Skeletal muscle cell (primary cell): Measurements from ENCODE around the gene EDC3.
"Not testable (repeated sequence)": the region's sequence is repeated elsewhere in the genome, so short reads cannot be mapped to it uniquely, and the experiment has no call there.

Source experiments
- DNase-seq: peaks from one replicate; pipeline ENCODE4 v3.0.0-alpha.2; 2010; ENCODE audit warnings: low read depth
- H3K4me3 ChIP-seq: 2 replicates; pipeline ENCODE4 v1.5.1; 2011; ENCODE audit warnings: low read depth, mild to moderate bottlenecking, control low read depth, low read length, moderate library complexity

EDC3 gene

DNA sequence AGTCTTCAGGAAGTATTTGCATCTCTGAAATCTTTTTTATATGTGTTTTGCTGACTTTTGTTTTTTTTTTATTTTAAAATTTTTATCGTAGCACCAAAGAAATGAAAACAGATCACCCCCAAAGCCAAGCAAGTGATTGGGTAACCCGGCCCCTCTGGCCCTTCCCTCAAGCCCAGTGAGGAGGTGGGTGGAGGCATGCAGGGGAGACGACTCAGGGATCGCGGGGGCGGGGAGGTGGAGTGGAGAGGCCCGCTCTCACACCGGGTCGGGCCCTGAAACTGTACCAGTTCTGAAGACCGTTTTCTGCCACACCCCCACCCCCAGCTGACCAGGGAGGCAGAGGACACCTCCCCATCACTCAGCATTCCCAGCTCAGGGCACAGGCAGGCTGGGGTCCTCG, 99.1 kb downstream of the EDC3 start:
- DNase-seq, H3K4me3 ChIP-seq: not testable (repeated sequence)

GRCh38 chr15:74595271-74595670, 100.6 kb downstream of the EDC3 start:
- no peak overlapping the region for H3K4me3 ChIP-seq
- no peak for DNase-seq

- no peak for DNase-seq
- no peak overlapping the region for H3K4me3 ChIP-seq
Measured at GRCh38 chr15:74594455-74594854, 101.4 kb downstream of the EDC3 start.

DNA sequence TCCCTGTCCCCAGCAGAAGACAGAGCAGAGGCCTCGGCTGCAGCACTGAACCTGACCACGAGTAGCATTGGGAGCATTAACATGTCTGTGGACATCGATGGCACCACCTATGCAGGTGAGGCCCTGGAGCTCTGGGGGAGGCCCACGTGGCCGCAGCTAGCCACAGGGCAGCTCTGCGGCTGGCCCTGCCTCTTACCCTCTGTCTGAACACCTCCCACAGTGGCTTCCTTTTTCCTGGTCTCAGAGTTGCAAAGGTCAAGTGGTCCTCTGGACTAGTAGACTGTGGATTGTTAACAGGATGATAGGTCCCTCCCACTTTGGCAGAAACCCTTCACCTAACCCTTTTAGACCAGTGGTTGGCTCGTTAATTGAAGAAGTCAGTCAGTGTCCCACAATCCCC, 102.7 kb downstream of the EDC3 start:
- H3K4me3 ChIP-seq: no peak overlapping the region
- DNase-seq: no peak

DNA sequence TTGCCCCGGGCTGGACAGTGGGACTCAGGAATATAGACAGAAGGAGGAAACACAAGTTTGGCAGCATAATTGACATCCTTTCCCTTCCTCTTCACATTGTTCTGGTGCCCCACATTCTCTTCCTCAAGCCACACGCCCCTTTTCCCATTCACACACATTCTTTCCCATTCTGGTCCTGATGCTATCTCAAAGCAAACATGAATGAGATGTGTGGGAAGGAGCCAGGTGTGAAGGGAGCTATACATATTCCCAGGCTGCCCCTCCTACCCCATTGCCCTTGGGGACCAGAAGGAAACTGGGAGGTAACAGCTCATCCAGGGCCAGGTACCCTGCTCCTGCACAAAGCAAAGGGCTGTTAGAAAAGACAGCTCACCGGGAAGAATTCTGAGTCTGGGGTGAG, 103.6 kb downstream of the EDC3 start:
- no peak for DNase-seq
- no peak overlapping the region for H3K4me3 ChIP-seq

- H3K4me3 ChIP-seq: no peak overlapping the region
- no peak for DNase-seq
Measured at GRCh38 chr15:74589826-74590225, 106.0 kb downstream of the EDC3 start.

DNA sequence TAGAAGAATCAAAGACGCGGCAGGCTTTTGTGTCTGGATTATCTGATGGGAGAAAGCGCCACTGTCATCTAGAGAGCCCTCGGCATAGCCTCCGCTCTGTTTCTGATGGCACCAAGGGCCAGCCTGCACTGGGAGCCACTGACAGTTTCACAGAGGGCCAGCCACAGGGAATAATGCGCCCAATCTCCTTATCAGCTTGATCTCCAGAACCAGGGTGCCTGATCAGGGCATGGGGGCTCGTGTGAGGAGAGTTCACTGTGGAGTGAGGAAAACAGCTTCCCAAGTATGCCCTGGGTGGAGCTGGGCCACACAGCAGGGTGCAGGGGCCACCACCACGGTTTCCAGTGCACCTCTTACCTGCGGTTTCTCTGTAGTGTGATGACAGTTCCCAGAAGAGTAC, 110.0 kb downstream of the EDC3 start:
- DNase-seq: no peak
- no peak overlapping the region for H3K4me3 ChIP-seq

GRCh38 chr15:74585191-74585590, 110.6 kb downstream of the EDC3 start:
- no peak overlapping the region for H3K4me3 ChIP-seq
- no peak for DNase-seq

DNA sequence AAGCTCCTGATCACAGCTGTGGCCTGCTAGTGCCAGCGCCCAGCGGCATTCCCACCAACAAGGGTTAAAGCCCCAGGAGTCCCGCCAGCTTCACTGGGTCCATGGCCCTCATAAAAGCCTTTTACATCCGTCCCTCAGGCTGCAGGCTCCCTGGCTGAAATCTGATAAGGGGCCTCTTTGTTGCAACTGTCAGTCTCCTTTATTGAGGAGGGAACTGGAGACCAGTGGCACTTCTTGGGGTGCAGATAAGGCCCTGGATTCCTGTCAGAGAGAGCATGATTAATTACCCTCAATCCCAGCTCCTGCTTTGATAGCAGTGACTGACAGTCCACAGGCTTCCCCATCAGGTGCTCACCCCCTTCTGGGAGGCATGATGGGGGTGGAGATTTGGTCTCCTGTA, 111.0 kb downstream of the EDC3 start:
- H3K4me3 ChIP-seq: no peak overlapping the region
- no peak for DNase-seq

DNA sequence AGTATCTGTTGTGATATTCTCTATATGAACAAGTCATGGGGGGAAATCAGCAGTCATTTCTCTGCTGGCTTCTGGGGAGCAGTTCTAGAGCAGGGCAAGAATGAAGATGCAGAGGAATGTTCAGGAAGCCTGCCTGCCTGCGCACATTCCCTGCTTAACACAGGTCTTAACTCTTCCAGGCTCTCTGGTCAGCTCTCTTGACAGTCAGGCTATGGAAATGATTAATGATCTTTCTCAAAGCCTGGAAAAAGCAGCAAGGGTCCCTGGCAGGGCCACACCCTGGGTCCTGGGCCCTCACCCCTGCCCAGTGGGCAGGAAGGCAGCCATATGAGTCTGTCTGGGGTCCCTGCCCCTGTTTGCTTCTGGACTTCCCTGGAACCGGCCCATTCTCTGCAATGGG, 111.6 kb downstream of the EDC3 start:
- DNase-seq: no peak
- H3K4me3 ChIP-seq: no peak overlapping the region
